IMR-90 (cell line): ENCODE results near the gene CLASP1. TPM values are rescaled to one million over a fixed set of nuclear protein-coding genes. Genes with fewer than 3 reads are reported as not detected.

ENCODE experiments used
- ATAC-seq: fragments of 200-7000 bp; cut with Tn5 transposase; 2 replicates; pipeline ENCODE4 v1.9.1; 2020; ENCODE audit warnings: low read depth, mild to moderate bottlenecking, moderate library complexity
- BruUV-seq: library from RNA; stranded (reverse); fragments of 400-500 nt; replicated peaks from 2 replicates; lab custom pipeline; 2021; lab: Mats Ljungman, UMichigan
- CTCF ChIA-PET: fragments of 300-600 bp; formaldehyde crosslinking; extraction: SDS; loops from one replicate; lab custom pipeline; 2021; ENCODE audit warnings: antibody characterized with exemption; lab: Yijun Ruan, JAX
- POLR2A ChIA-PET: fragments of 300-600 bp; sonication (Branson Sonifier 250); formaldehyde crosslinking; loops from one replicate; lab custom pipeline; 2022; ENCODE audit warnings: antibody characterized with exemption; ENCODE audit not compliant: unreplicated experiment; lab: Charles Lee
- DNase-seq: peaks from one replicate; pipeline ENCODE4 v3.0.0; 2013
- H2AFZ ChIP-seq: replicated peaks from 2 replicates; pipeline ENCODE3; 2013; ENCODE audit warnings: low read length, mild to moderate bottlenecking; ENCODE audit not compliant: poor library complexity
- H2AK5ac ChIP-seq: 2 replicates; pipeline ENCODE4 v1.6.1; 2013; ENCODE audit warnings: low read depth, low read length, inconsistent platforms
- H2AK9ac ChIP-seq: replicated peaks from 2 replicates; pipeline ENCODE3; 2013; ENCODE audit warnings: mild to moderate bottlenecking, low read depth, low read length, moderate library complexity; ENCODE audit not compliant: poor library complexity
- H2BK120ac ChIP-seq: 2 replicates; pipeline ENCODE4 v1.6.1; 2013; ENCODE audit warnings: low read depth, low read length, inconsistent platforms
- H2BK15ac ChIP-seq: 3 replicates; pipeline ENCODE4 v1.6.1; 2013; ENCODE audit warnings: low read depth, low read length, inconsistent platforms
- H2BK20ac ChIP-seq: 2 replicates; pipeline ENCODE4 v1.6.1; 2013; ENCODE audit warnings: low read depth, mild to moderate bottlenecking, inconsistent platforms, low read length, moderate library complexity
- H2BK5ac ChIP-seq: 2 replicates; pipeline ENCODE4 v1.6.1; 2013; ENCODE audit warnings: mild to moderate bottlenecking, low read depth, low read length, inconsistent platforms; ENCODE audit not compliant: poor library complexity, severe bottlenecking
- H3K14ac ChIP-seq: replicated peaks from 2 replicates; pipeline ENCODE4 v1.6.1; 2013; ENCODE audit warnings: low read depth, low read length, inconsistent platforms
- H3K18ac ChIP-seq: 2 replicates; pipeline ENCODE4 v1.6.1; 2013; ENCODE audit warnings: low read depth, low read length, control low read depth
- H3K23ac ChIP-seq: 2 replicates; pipeline ENCODE4 v1.6.1; 2013; ENCODE audit warnings: low read depth, low read length, inconsistent platforms
- H3K27ac ChIP-seq: 2 replicates; pipeline ENCODE4 v1.5.1; 2013; ENCODE audit warnings: mild to moderate bottlenecking, control low read depth, low read length; ENCODE audit not compliant: insufficient read depth
- H3K27me3 ChIP-seq: 2 replicates; pipeline ENCODE4 v1.6.1; 2013; ENCODE audit warnings: low read length; ENCODE audit not compliant: control insufficient read depth, insufficient read depth
- H3K36me3 ChIP-seq: 2 replicates; pipeline ENCODE4 v1.6.1; 2013; ENCODE audit warnings: low read length, mixed read lengths; ENCODE audit not compliant: control insufficient read depth, insufficient read depth
- H3K4ac ChIP-seq: 2 replicates; pipeline ENCODE4 v1.6.1; 2013; ENCODE audit warnings: low read depth, low read length, inconsistent platforms
- H3K4me1 ChIP-seq: 2 replicates; pipeline ENCODE4 v1.6.1; 2013; ENCODE audit warnings: low read length, mixed read lengths; ENCODE audit not compliant: control insufficient read depth, insufficient read depth
- H3K4me2 ChIP-seq: 2 replicates; pipeline ENCODE4 v1.6.1; 2013; ENCODE audit warnings: low read depth, mild to moderate bottlenecking, control low read depth, low read length, moderate library complexity
- H3K4me3 ChIP-seq: 2 replicates; pipeline ENCODE4 v1.5.1; 2013; ENCODE audit warnings: low read depth, mild to moderate bottlenecking, control low read depth, low read length, moderate library complexity; ENCODE audit not compliant: insufficient read depth
- H3K56ac ChIP-seq: 2 replicates; pipeline ENCODE4 v1.6.1; 2013; ENCODE audit warnings: low read length, inconsistent platforms; ENCODE audit not compliant: insufficient read depth; ENCODE audit errors: extremely low read depth
- H3K79me1 ChIP-seq, 2 experiments: 2 replicates each; pipeline ENCODE4 v1.6.1; 2013; ENCODE audit warnings: low read length in 2 of 2, inconsistent platforms in 1 of 2, low read depth in 1 of 2
- H3K9ac ChIP-seq: 2 replicates; pipeline ENCODE4 v1.6.1; 2013; ENCODE audit warnings: low read depth, low read length, control low read depth
- H3K9me1 ChIP-seq: 2 replicates; pipeline ENCODE4 v1.6.1; 2013; ENCODE audit warnings: low read length, inconsistent platforms; ENCODE audit not compliant: insufficient read depth
- H3K9me3 ChIP-seq: 2 replicates; pipeline ENCODE4 v1.6.1; 2013; ENCODE audit warnings: low read length; ENCODE audit not compliant: control insufficient read depth, insufficient read depth
- H4K20me1 ChIP-seq: 2 replicates; pipeline ENCODE4 v1.6.1; 2013; ENCODE audit warnings: low read length, inconsistent platforms; ENCODE audit not compliant: insufficient read depth
- H4K5ac ChIP-seq: 2 replicates; pipeline ENCODE4 v1.6.1; 2013; ENCODE audit warnings: mild to moderate bottlenecking, low read depth, low read length, control low read depth
- H4K8ac ChIP-seq, 2 experiments: 2 replicates each; pipeline ENCODE4 v1.6.1; 2013; ENCODE audit warnings: low read depth in 2 of 2, low read length in 2 of 2, control low read depth in 1 of 2, inconsistent platforms in 1 of 2
- H4K91ac ChIP-seq: 2 replicates; pipeline ENCODE4 v1.6.1; 2013; ENCODE audit warnings: low read depth, low read length, inconsistent platforms; ENCODE audit not compliant: insufficient read depth
- BHLHE40 ChIP-seq: fragments of 150-350 bp; IDR thresholded peaks from 2 replicates; pipeline ENCODE4 v1.6.1; 2016; ENCODE audit warnings: mild to moderate bottlenecking, low read depth, low read length
- CEBPB ChIP-seq: IDR thresholded peaks from 2 replicates; pipeline ENCODE4 v1.6.1; 2012; ENCODE audit warnings: low read depth, low read length, improper control_type of control experiment
- CHD1 ChIP-seq: IDR thresholded peaks from 2 replicates; pipeline ENCODE4 v1.6.1; 2012; ENCODE audit warnings: low read depth, low read length, improper control_type of control experiment
- FOS ChIP-seq: fragments of 150-350 bp; IDR thresholded peaks from 2 replicates; pipeline ENCODE4 v1.6.1; 2016; ENCODE audit warnings: low read depth, low read length
- MAFK ChIP-seq: IDR thresholded peaks from 2 replicates; pipeline ENCODE4 v1.6.1; 2012; ENCODE audit warnings: low read depth, low read length, improper control_type of control experiment
- MAZ ChIP-seq: IDR thresholded peaks from 2 replicates; pipeline ENCODE4 v1.6.1; 2012; ENCODE audit warnings: low read depth, mild to moderate bottlenecking, low read length, improper control_type of control experiment, moderate library complexity, borderline replicate concordance
- MXI1 ChIP-seq: IDR thresholded peaks from 2 replicates; pipeline ENCODE4 v1.6.1; 2012; ENCODE audit warnings: low read depth, mild to moderate bottlenecking, low read length, moderate library complexity, borderline replicate concordance
- NFE2L2 ChIP-seq: fragments of 150-350 bp; IDR thresholded peaks from 2 replicates; pipeline ENCODE4 v1.6.1; 2016; ENCODE audit warnings: low read depth, mild to moderate bottlenecking, low read length
- POLR2A ChIP-seq: IDR thresholded peaks from 2 replicates; pipeline ENCODE4 v1.6.1; 2012; ENCODE audit warnings: mild to moderate bottlenecking, low read depth, low read length
- RAD21 ChIP-seq: IDR thresholded peaks from 2 replicates; pipeline ENCODE4 v1.6.1; 2012; ENCODE audit warnings: low read length, improper control_type of control experiment
- RCOR1 ChIP-seq: IDR thresholded peaks from 2 replicates; pipeline ENCODE4 v1.6.1; 2012; ENCODE audit warnings: mild to moderate bottlenecking, low read length, improper control_type of control experiment; ENCODE audit not compliant: insufficient replicate concordance
- RFX5 ChIP-seq: IDR thresholded peaks from 2 replicates; pipeline ENCODE4 v1.8.0; 2012; ENCODE audit warnings: low read depth, mild to moderate bottlenecking, low read length, moderate library complexity
- SMC3 ChIP-seq: fragments of 150-350 bp; IDR thresholded peaks from 2 replicates; pipeline ENCODE4 v1.6.1; 2016; ENCODE audit warnings: low read depth, mild to moderate bottlenecking, antibody characterized with exemption, low read length, moderate library complexity
- WGBS, 2 experiments: methylation state at CpG; one replicate each; pipeline versions ENCODE4 v1.1.5 to v1.1.7; 2013; ENCODE audit warnings: missing lambda C conversion rate in 2 of 2; ENCODE audit not compliant: insufficient read length in 1 of 2; ENCODE audit errors: extremely low coverage in 2 of 2; 5-methylcytosine and 5-hydroxymethylcytosine counted together
- dilution Hi-C: fragments of 300-500 bp; cut with HindIII; formaldehyde crosslinking; loops from one replicate; pipeline ENCODE4 v1.14.3; 2018; ENCODE audit warnings: low sequenced_read_pairs; ENCODE audit not compliant: unreplicated experiment
- in situ Hi-C: fragments of 300-500 bp; cut with MboI; formaldehyde crosslinking; loops from 3 replicates; pipeline ENCODE4 v1.14.3; 2019; ENCODE audit warnings: low sequenced_read_pairs, inconsistent platforms, mixed read lengths
- intact Hi-C: fragments of 100-400 bp; cut with micrococcal nuclease; formaldehyde crosslinking; loops from 2 replicates; pipeline ENCODE4 v1.10.0; 2022
- polyA plus RNA-seq, 3 experiments: library from polyadenylated mRNA; depleted of rRNA; stranded (reverse); fragments of >200 nt; gene quantifications; 2 replicates each; pipeline ENCODE4 v1.2.3, GENCODE V29; 2012; ENCODE audit warnings: low replicate concordance in 1 of 3
- total RNA-seq: library from RNA; depleted of rRNA; stranded (reverse); fragments of >200 nt; gene quantifications from 2 replicates; pipeline ENCODE4 v1.2.3, GENCODE V29; 2012
- TF ChIP-seq, protein P1 (sequence below): conservative IDR thresholded peaks from 2 replicates; pipeline ENCODE4 v1.5.1; 2012; ENCODE audit warnings: mild to moderate bottlenecking, low read depth, low read length, improper control_type of control experiment
- TF ChIP-seq, protein P2 (sequence below): fragments of 150-350 bp; IDR thresholded peaks from 2 replicates; pipeline ENCODE4 v1.6.1; 2016; ENCODE audit warnings: low read depth, mild to moderate bottlenecking, low read length, moderate library complexity, borderline replicate concordance

Gene CLASP1
- total and polyA plus RNA-seq, 2 of the 4 experiments (the other 2 are of a cell fraction) = 12.3 to 33.7 TPM

DNA sequence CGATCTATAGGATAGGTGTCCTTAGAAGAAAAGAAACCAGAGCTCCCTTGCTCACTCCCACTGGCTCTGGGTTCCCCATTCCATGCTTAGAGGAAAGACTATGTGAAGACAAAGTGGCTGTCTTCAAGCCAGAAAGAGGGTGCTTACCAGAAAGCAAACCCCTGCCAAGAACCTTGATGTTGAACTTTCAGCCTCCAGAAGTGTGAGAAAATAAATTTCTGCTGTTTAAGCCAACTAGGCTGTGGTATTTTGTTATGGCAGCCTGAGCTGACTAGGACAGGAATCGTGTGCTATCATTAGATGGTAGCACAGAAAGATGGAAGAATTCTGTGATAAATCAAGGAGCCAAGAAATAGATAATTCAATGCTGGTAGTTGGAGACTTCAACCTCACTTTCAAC, 344.3 kb downstream of the CLASP1 start:
- Histone ChIP-seq H3K18ac (no peak overlapping the region), H2AFZ (no peak overlapping the region), H3K23ac (no peak overlapping the region), H3K4me1 (no peaks in the 10 kb centered on the region), H2BK15ac (no peak overlapping the region), H3K9ac (no peak overlapping the region), H3K56ac (no peak overlapping the region), H3K4me3 (no peak overlapping the region), H4K91ac (no peak overlapping the region), H4K5ac (no peak overlapping the region), H2BK20ac (no peak overlapping the region), H2AK5ac (no peak overlapping the region), H3K27ac (no peak overlapping the region), H3K36me3 (no peaks in the 10 kb centered on the region), H3K4me2 (no peak overlapping the region), H4K20me1 (no peaks in the 10 kb centered on the region), H3K14ac (no peak overlapping the region), H3K79me1 (no peaks in the 10 kb centered on the region), H2AK9ac (no peak overlapping the region), H4K8ac (no peak overlapping the region), H3K27me3 (peaks cover 17% of the 10 kb centered on the region), H3K4ac (no peak overlapping the region), H2BK5ac (no peak overlapping the region), H2BK120ac (no peak overlapping the region), H3K9me1 (no peaks in the 10 kb centered on the region), H3K9me3 (no peaks in the 10 kb centered on the region)
- dilution Hi-C loops = no loop called here
- no CpG with 5 or more reads among the region's 2 CpGs for WGBS, 2 experiments
- intact Hi-C loops = no loop called here
- ChIA-PET POLR2A (no interaction called here), CTCF (no interaction called here)
- in situ Hi-C loops = no loop called here
- no peak for DNase-seq
- TF ChIP-seq, protein P1, sequence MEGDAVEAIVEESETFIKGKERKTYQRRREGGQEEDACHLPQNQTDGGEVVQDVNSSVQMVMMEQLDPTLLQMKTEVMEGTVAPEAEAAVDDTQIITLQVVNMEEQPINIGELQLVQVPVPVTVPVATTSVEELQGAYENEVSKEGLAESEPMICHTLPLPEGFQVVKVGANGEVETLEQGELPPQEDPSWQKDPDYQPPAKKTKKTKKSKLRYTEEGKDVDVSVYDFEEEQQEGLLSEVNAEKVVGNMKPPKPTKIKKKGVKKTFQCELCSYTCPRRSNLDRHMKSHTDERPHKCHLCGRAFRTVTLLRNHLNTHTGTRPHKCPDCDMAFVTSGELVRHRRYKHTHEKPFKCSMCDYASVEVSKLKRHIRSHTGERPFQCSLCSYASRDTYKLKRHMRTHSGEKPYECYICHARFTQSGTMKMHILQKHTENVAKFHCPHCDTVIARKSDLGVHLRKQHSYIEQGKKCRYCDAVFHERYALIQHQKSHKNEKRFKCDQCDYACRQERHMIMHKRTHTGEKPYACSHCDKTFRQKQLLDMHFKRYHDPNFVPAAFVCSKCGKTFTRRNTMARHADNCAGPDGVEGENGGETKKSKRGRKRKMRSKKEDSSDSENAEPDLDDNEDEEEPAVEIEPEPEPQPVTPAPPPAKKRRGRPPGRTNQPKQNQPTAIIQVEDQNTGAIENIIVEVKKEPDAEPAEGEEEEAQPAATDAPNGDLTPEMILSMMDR = no peak
- TF ChIP-seq BHLHE40 = no peak
- TF ChIP-seq CHD1 = no peak
- TF ChIP-seq RAD21 = no peak
- no peak for TF ChIP-seq NFE2L2
- TF ChIP-seq SMC3 = no peak
- TF ChIP-seq RCOR1 = no peak
- TF ChIP-seq FOS = no peak
- TF ChIP-seq MAFK = no peak
- TF ChIP-seq POLR2A = no peak
- TF ChIP-seq MXI1 = no peak
- no peak for TF ChIP-seq MAZ
- no peak for TF ChIP-seq CEBPB
- TF ChIP-seq, protein P2, sequence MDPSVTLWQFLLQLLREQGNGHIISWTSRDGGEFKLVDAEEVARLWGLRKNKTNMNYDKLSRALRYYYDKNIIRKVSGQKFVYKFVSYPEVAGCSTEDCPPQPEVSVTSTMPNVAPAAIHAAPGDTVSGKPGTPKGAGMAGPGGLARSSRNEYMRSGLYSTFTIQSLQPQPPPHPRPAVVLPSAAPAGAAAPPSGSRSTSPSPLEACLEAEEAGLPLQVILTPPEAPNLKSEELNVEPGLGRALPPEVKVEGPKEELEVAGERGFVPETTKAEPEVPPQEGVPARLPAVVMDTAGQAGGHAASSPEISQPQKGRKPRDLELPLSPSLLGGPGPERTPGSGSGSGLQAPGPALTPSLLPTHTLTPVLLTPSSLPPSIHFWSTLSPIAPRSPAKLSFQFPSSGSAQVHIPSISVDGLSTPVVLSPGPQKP = no peak
- no peak for TF ChIP-seq RFX5
- no peak for ATAC-seq
- BruUV-seq = no TSS peak
